Measurements from ENCODE around the gene RAB27A.

Gene RAB27A

GRCh38 chr15:55260562-55261131 lies 29.0 kb downstream of the RAB27A start:
- DNase-seq (ENCODE audit: extremely low spot score) = no peak

GRCh38 chr15:55257938-55258337 lies 31.7 kb downstream of the RAB27A start:
- ChIA-PET CTCF (no interaction called here), POLR2A (no interaction called here)
- DNase-seq (ENCODE audit: extremely low spot score) = no peak
- TF ChIP-seq ARNT (IDR thresholded peaks at IDR 0.05) (no peak), LEF1 (IDR thresholded peaks at IDR 0.05; ENCODE audit: borderline replicate concordance) (no peak), CTBP1 (IDR thresholded peaks at IDR 0.05; ENCODE audit: borderline replicate concordance) (no peak), ELF4 (IDR thresholded peaks at IDR 0.05) (no peak), NFRKB (IDR thresholded peaks at IDR 0.05) (no peak), SP1 (IDR thresholded peaks at IDR 0.05) (no peak), PKNOX1 (IDR thresholded peaks at IDR 0.05) (no peak), FOXK2 (IDR thresholded peaks at IDR 0.05) (no peak), HDGF (IDR thresholded peaks at IDR 0.05; ENCODE audit: borderline replicate concordance) (no peak), TARDBP (IDR thresholded peaks at IDR 0.05) (no peak), BHLHE40 (IDR thresholded peaks at IDR 0.05; ENCODE audit: borderline replicate concordance) (no peak), FOXM1 (IDR thresholded peaks at IDR 0.05; ENCODE audit: borderline replicate concordance) (no peak), L3MBTL2 (conservative IDR thresholded peaks at IDR 0.05) (no peak)

More at GRCh38 chr15:55260562-55261131, 29.0 kb downstream of the RAB27A start:
- no peak for TF ChIP-seq L3MBTL2 (conservative IDR thresholded peaks at IDR 0.05)
- no peak for TF ChIP-seq SP1 (IDR thresholded peaks at IDR 0.05)
- no peak for TF ChIP-seq NFRKB (IDR thresholded peaks at IDR 0.05)
- no peak for TF ChIP-seq ZNF384 (IDR thresholded peaks at IDR 0.05)
- TF ChIP-seq CTBP1 (IDR thresholded peaks at IDR 0.05; ENCODE audit: borderline replicate concordance) = no peak
- no peak for TF ChIP-seq LEF1 (IDR thresholded peaks at IDR 0.05; ENCODE audit: borderline replicate concordance)
- TF ChIP-seq BHLHE40 (IDR thresholded peaks at IDR 0.05; ENCODE audit: borderline replicate concordance) = no peak
- no peak for TF ChIP-seq TARDBP (IDR thresholded peaks at IDR 0.05)
- CTCF ChIA-PET = no interaction called here
- POLR2A ChIA-PET = no interaction called here

- CTCF ChIA-PET = no interaction called here
- DNase-seq (ENCODE audit: extremely low spot score) = no peak
- no peak for TF ChIP-seq L3MBTL2 (conservative IDR thresholded peaks at IDR 0.05)
- no peak for TF ChIP-seq SUZ12 (IDR thresholded peaks at IDR 0.05)
- TF ChIP-seq SP1 (IDR thresholded peaks at IDR 0.05) = no peak
- TF ChIP-seq PKNOX1 (IDR thresholded peaks at IDR 0.05) = no peak
- no peak for TF ChIP-seq BHLHE40 (IDR thresholded peaks at IDR 0.05; ENCODE audit: borderline replicate concordance)
- no peak for TF ChIP-seq CTBP1 (IDR thresholded peaks at IDR 0.05; ENCODE audit: borderline replicate concordance)
- TF ChIP-seq HDGF (IDR thresholded peaks at IDR 0.05; ENCODE audit: borderline replicate concordance) = no peak
- TF ChIP-seq FOXK2 (IDR thresholded peaks at IDR 0.05) = no peak
- TF ChIP-seq LEF1 (IDR thresholded peaks at IDR 0.05; ENCODE audit: borderline replicate concordance) = no peak
- TF ChIP-seq TARDBP (IDR thresholded peaks at IDR 0.05) = no peak
- TF ChIP-seq NFRKB (IDR thresholded peaks at IDR 0.05) = no peak
- no peak for TF ChIP-seq FOXA1 (IDR thresholded peaks at IDR 0.05)
- TF ChIP-seq ZNF384 (IDR thresholded peaks at IDR 0.05) = no peak
- TF ChIP-seq FOXM1 (IDR thresholded peaks at IDR 0.05; ENCODE audit: borderline replicate concordance) = no peak
- TF ChIP-seq ELF4 (IDR thresholded peaks at IDR 0.05) = no peak
- TF ChIP-seq ARNT (IDR thresholded peaks at IDR 0.05) = no peak
- POLR2A ChIA-PET = no interaction called here
These were observed 32.5 kb downstream of the RAB27A start for GRCh38 chr15:55257012-55257670.

GRCh38 chr15:55256281-55257011 lies 33.2 kb downstream of the RAB27A start:
- POLR2A ChIA-PET = no interaction called here
- CTCF ChIA-PET = no interaction called here
- DNase-seq (ENCODE audit: extremely low spot score) = no peak
- TF ChIP-seq LEF1 (IDR thresholded peaks at IDR 0.05; ENCODE audit: borderline replicate concordance) (no peak), BHLHE40 (IDR thresholded peaks at IDR 0.05; ENCODE audit: borderline replicate concordance) (no peak), SP1 (IDR thresholded peaks at IDR 0.05) (no peak), TARDBP (IDR thresholded peaks at IDR 0.05) (no peak), HDGF (IDR thresholded peaks at IDR 0.05; ENCODE audit: borderline replicate concordance) (no peak)

- TF ChIP-seq SUZ12 (IDR thresholded peaks at IDR 0.05) (no peak), PKNOX1 (IDR thresholded peaks at IDR 0.05) (no peak), TARDBP (IDR thresholded peaks at IDR 0.05) (no peak)
- CTCF ChIA-PET = no interaction called here
- POLR2A ChIA-PET = no interaction called here
- DNase-seq (ENCODE audit: extremely low spot score) = no peak
These were observed 33.9 kb downstream of the RAB27A start for GRCh38 chr15:55255714-55256113.
